Measurements from ENCODE around the gene MAPKAPK2.

Gene MAPKAPK2

DNA sequence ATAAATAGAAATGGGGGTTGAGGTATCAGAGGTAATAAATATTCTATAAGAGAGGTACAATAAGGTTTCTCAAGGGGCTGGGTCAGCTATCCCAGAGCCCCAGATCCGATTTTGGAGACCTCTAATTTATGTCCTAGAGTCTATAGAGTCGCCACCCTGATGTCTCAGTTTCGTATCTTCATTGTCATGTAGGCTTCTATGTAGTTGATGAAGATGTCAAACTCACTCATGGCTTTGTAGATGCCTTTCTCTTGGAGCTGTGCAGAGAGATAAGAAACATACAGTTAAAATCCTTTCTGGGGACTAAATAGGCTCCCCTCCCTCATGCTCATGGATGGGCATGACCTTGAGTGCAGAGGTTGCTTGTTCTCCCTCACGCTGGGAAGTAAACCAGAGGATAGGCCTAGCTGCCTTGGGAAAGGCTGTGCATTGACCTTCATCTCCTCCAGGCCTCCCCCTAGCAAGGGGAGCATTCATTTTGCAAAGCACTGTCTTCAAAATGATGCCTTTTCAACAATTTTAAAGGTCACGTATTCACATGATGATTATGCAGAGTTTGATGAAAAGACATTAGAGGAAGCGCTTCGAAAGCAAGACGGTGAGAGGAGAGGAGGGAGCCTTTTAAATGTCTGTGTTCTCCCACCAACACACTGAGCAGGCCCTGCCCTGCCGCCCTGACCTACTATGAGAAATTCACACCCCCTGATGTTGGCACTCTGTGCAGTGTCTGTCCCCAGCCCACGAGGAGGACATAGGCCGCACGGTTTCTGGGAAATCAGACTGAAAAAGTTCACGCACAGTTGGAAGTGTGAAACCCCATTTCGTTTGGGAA is 84.0 kb downstream of the MAPKAPK2 start:
- FAIRE-seq, result no peak
- TF ChIP-seq, protein P1, sequence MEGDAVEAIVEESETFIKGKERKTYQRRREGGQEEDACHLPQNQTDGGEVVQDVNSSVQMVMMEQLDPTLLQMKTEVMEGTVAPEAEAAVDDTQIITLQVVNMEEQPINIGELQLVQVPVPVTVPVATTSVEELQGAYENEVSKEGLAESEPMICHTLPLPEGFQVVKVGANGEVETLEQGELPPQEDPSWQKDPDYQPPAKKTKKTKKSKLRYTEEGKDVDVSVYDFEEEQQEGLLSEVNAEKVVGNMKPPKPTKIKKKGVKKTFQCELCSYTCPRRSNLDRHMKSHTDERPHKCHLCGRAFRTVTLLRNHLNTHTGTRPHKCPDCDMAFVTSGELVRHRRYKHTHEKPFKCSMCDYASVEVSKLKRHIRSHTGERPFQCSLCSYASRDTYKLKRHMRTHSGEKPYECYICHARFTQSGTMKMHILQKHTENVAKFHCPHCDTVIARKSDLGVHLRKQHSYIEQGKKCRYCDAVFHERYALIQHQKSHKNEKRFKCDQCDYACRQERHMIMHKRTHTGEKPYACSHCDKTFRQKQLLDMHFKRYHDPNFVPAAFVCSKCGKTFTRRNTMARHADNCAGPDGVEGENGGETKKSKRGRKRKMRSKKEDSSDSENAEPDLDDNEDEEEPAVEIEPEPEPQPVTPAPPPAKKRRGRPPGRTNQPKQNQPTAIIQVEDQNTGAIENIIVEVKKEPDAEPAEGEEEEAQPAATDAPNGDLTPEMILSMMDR (IDR thresholded peaks at IDR 0.05; ENCODE audit: insufficient read depth, missing control alignments), result no peak

GRCh38 chr1:206769304-206769731 is 84.6 kb downstream of the MAPKAPK2 start:
- TF ChIP-seq, protein P1 (IDR thresholded peaks at IDR 0.05; ENCODE audit: insufficient read depth, missing control alignments), result no peak
- DNase-seq (ENCODE audit: insufficient read length, low spot score) (no peak), FAIRE-seq (no peak)

More for the DNA sequence above, 84.0 kb downstream of the MAPKAPK2 start:
- DNase-seq (ENCODE audit: insufficient read length, low spot score), result no peak

- FAIRE-seq (no peak), DNase-seq (ENCODE audit: insufficient read length, low spot score) (no peak)
These were observed 86.0 kb downstream of the MAPKAPK2 start, which contains the start of gene IL19 for GRCh38 chr1:206770531-206771337. Gene IL19, plus strand, starts transcription at chr1:206770773. Its CDS starts 65,890 bp downstream, at chr1:206836663.

GRCh38 chr1:206771338-206771692 is 86.6 kb downstream of the MAPKAPK2 start:
- FAIRE-seq (no peak), DNase-seq (ENCODE audit: insufficient read length, low spot score) (no peak)
- TF ChIP-seq, protein P1 (IDR thresholded peaks at IDR 0.05; ENCODE audit: insufficient read depth, missing control alignments), result no peak

More at GRCh38 chr1:206770531-206771337, 86.0 kb downstream of the MAPKAPK2 start, which contains the start of gene IL19:
- TF ChIP-seq, protein P1 (IDR thresholded peaks at IDR 0.05; ENCODE audit: insufficient read depth, missing control alignments), result no peak

DNA sequence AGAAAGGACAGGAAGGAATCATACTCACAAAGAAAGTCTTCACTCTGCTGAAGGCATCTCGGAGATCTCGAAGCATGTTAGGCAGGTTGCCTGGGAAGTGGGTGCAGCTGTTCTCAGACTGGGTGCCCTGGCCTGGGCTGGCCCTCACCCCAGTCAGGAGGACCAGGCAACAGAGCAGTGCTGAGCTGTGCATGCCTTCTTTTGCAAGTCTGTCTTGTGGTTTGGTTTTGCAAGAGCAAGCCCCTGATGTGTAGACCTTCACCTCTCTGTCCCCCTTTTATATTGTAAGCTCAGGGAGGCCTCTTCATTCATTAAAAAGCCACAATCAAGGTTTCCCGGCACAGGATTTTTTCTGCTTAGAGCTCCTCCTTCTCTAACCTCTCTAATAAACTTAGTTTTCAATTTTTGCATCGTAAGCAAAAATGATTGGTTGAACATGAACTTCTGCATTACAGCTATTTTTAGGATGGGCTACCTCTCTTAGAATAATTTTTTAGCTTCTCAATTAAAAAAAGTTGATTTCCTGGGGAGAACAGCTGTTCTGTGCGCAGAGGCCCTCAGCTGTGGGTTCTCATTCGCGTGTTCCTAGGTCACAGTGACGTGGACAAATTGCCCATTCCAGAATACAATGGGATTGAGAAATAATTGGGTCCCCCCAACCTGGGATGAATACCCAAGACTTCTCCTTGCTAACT is 87.7 kb downstream of the MAPKAPK2 start, which contains the start of gene IL10:
IL10 (minus strand) TSS at position 252 of the 695 bp plus-strand sequence; CDS start at position 193, 59 bp downstream.
- DNase-seq (ENCODE audit: insufficient read length, low spot score) (no peak), FAIRE-seq (no peak)
- TF ChIP-seq, protein P1 (IDR thresholded peaks at IDR 0.05; ENCODE audit: insufficient read depth, missing control alignments), result no peak

- FAIRE-seq (no peak), DNase-seq (ENCODE audit: insufficient read length, low spot score) (no peak)
- TF ChIP-seq, protein P1 (IDR thresholded peaks at IDR 0.05; ENCODE audit: insufficient read depth, missing control alignments), result no peak
These were observed 89.4 kb downstream of the MAPKAPK2 start for GRCh38 chr1:206774093-206774492.

Data from D721Med (cell line).